DND-41 (cell line): ENCODE results near the gene RNF217.

Experiments used
- ATAC-seq: fragments of 200-7000 bp; cut with Tn5 transposase; 3 replicates; pipeline ENCODE4 v1.9.1; 2021; ENCODE audit warnings: low read depth; ENCODE audit not compliant: insufficient read depth
- DNase-seq: peaks from one replicate; pipeline ENCODE4 v3.0.0-alpha.2; 2020
- H2AFZ ChIP-seq: 2 replicates; pipeline ENCODE4 v1.6.0; 2012; ENCODE audit warnings: low read depth, low read length
- H3K27ac ChIP-seq: 2 replicates; pipeline ENCODE4 v1.5.1; 2012; ENCODE audit warnings: low read length, inconsistent platforms
- H3K27me3 ChIP-seq: fragments of 200-600 bp; sonication (generic); 2 replicates; pipeline ENCODE4 v1.6.0; 2012; ENCODE audit warnings: low read length, mild to moderate bottlenecking, inconsistent platforms; ENCODE audit not compliant: insufficient read depth, poor library complexity
- H3K36me3 ChIP-seq: 2 replicates; pipeline ENCODE4 v1.5.1; 2012; ENCODE audit warnings: low read length, inconsistent platforms; ENCODE audit not compliant: insufficient read depth
- H3K4me1 ChIP-seq: 2 replicates; pipeline ENCODE4 v1.5.1; 2012; ENCODE audit warnings: mild to moderate bottlenecking, low read length; ENCODE audit not compliant: insufficient read depth
- H3K4me2 ChIP-seq: 2 replicates; pipeline ENCODE4 v1.6.0; 2012; ENCODE audit warnings: mild to moderate bottlenecking, moderate library complexity, low read length, inconsistent platforms; ENCODE audit not compliant: insufficient read depth
- H3K4me3 ChIP-seq, 2 experiments: fragments of 200-600 bp in 1 of 2; shearing (Covaris generic) in 1 of 2; 2 replicates each; pipeline ENCODE4 v1.5.1; 2012 to 2016; ENCODE audit warnings: inconsistent platforms in 2 of 2, low read length in 2 of 2, mild to moderate bottlenecking in 2 of 2, low read depth in 1 of 2, moderate library complexity in 1 of 2
- H3K79me2 ChIP-seq: 2 replicates; pipeline ENCODE4 v1.6.0; 2012; ENCODE audit warnings: low read length, inconsistent platforms; ENCODE audit not compliant: insufficient read depth
- H3K9ac ChIP-seq: 2 replicates; pipeline ENCODE4 v1.6.0; 2012; ENCODE audit warnings: low read depth, mild to moderate bottlenecking, inconsistent platforms, low read length, moderate library complexity
- H3K9me3 ChIP-seq: 2 replicates; pipeline ENCODE4 v1.5.1; 2012; ENCODE audit warnings: low read length, moderate library complexity, mild to moderate bottlenecking, inconsistent platforms; ENCODE audit not compliant: insufficient read depth, severe bottlenecking
- H4K20me1 ChIP-seq: 2 replicates; pipeline ENCODE4 v1.6.0; 2012; ENCODE audit warnings: low read length; ENCODE audit not compliant: insufficient read depth
- EZH2 ChIP-seq: IDR thresholded peaks from 3 replicates; pipeline ENCODE4 v1.6.1; 2012; ENCODE audit warnings: borderline replicate concordance, low read depth, mild to moderate bottlenecking, moderate library complexity, low read length, inconsistent platforms; ENCODE audit not compliant: severe bottlenecking
- TF ChIP-seq, protein P1 (sequence below): IDR thresholded peaks from 2 replicates; pipeline ENCODE4 v1.5.1; 2012; ENCODE audit warnings: borderline replicate concordance, low read length, moderate library complexity, mild to moderate bottlenecking; ENCODE audit not compliant: poor library complexity, severe bottlenecking; ENCODE audit errors: extremely low read depth

The RNF217 gene

DNA sequence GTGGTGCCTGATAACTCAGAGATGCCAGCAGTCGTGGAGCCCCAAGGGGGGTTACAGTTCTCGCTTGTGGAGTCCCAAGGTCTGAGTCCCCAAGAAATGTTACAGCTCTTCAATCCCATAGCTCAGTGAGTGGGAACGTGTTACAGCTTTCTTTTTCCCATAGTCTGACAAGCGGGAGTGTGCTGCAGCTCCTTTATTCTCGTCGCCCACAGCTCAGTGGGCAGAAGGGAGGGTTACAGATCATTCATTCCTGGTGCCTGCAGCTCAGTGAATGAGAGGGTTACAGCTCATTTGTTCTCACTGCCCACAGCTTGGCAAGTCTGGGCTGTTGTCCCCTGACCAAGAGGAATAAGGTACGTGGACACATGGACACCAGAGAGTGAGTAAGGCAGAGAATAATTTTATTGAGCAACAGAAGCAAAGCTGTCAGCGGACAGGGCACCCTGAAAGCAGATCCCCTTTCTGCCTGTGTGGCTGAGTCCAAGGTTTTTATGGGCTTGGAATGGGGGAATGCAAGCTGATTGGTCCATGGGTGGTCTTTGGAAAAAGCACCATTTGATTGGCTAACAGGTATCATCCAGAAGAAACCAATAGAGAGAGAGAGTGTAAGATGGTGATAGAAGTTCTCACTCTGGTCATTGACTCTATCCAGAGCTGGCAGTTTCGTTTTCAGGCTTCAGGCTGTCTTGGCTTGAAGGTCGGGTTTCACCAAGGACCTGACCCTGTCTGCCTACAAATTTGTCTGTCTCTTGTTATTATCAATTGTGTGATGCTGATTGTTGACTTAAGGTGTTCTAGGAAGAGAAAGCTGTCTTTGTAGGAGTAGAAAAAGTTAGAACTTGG, 16.4 kb downstream of the RNF217 start:
- H3K9me3 ChIP-seq: peaks cover 10% of the 10 kb centered on the region
- H3K79me2 ChIP-seq: no peaks in the 10 kb centered on the region
- no peak overlapping the region for H3K27ac ChIP-seq

DNA sequence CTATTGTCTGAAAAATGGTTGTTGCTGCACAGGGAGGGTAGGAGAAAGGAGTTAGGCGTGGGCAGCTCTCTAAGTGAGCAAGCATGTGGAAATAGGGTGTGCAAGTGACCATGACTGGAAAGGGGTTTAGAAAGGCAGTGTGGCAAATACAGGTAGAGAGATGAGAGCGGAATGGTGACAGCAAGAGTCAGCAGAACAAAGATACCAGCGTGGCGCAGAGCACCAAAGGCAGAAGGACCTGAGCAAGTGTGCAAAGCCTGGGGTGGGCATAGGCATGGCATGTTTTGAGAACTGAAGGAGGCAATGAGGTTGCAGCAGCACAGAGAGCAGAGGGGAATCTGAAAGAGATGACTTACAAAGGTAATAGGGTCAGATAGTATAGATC, 17.0 kb downstream of the RNF217 start:
- Histone ChIP-seq H3K79me2 (no peaks in the 10 kb centered on the region), H3K9ac (no peak overlapping the region), H3K27ac (no peak overlapping the region), H3K4me2 (no peak overlapping the region), H4K20me1 (no peaks in the 10 kb centered on the region), H3K4me1 (no peaks in the 10 kb centered on the region), H3K4me3 (no peak overlapping the region), H3K9me3 (peaks cover 10% of the 10 kb centered on the region), H3K27me3 (no peaks in the 10 kb centered on the region), H2AFZ (no peak overlapping the region), H3K36me3 (no peaks in the 10 kb centered on the region)
- TF ChIP-seq, protein P1, sequence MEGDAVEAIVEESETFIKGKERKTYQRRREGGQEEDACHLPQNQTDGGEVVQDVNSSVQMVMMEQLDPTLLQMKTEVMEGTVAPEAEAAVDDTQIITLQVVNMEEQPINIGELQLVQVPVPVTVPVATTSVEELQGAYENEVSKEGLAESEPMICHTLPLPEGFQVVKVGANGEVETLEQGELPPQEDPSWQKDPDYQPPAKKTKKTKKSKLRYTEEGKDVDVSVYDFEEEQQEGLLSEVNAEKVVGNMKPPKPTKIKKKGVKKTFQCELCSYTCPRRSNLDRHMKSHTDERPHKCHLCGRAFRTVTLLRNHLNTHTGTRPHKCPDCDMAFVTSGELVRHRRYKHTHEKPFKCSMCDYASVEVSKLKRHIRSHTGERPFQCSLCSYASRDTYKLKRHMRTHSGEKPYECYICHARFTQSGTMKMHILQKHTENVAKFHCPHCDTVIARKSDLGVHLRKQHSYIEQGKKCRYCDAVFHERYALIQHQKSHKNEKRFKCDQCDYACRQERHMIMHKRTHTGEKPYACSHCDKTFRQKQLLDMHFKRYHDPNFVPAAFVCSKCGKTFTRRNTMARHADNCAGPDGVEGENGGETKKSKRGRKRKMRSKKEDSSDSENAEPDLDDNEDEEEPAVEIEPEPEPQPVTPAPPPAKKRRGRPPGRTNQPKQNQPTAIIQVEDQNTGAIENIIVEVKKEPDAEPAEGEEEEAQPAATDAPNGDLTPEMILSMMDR: no peak
- DNase-seq (no peak), ATAC-seq (no peak)

More for the DNA sequence above, 16.4 kb downstream of the RNF217 start:
- no peak overlapping the region for H2AFZ ChIP-seq
- no peaks in the 10 kb centered on the region for H3K4me1 ChIP-seq
- H3K4me3 ChIP-seq: no peak overlapping the region
- no peaks in the 10 kb centered on the region for H4K20me1 ChIP-seq
- no peak for ATAC-seq
- no peak overlapping the region for H3K4me2 ChIP-seq
- no peak overlapping the region for H3K9ac ChIP-seq
- no peaks in the 10 kb centered on the region for H3K27me3 ChIP-seq
- H3K36me3 ChIP-seq: no peaks in the 10 kb centered on the region
- TF ChIP-seq, protein P1: no peak
- TF ChIP-seq EZH2: no peak
- DNase-seq: no peak

GRCh38 chr6:124982669-124983068, 20.4 kb downstream of the RNF217 start:
- Histone ChIP-seq H4K20me1 (no peaks in the 10 kb centered on the region), H2AFZ (no peak overlapping the region), H3K9me3 (peaks cover 10% of the 10 kb centered on the region), H3K4me1 (no peaks in the 10 kb centered on the region), H3K9ac (no peak overlapping the region), H3K79me2 (no peaks in the 10 kb centered on the region), H3K27ac (no peak overlapping the region), H3K4me3 (no peak overlapping the region), H3K36me3 (no peaks in the 10 kb centered on the region), H3K27me3 (no peaks in the 10 kb centered on the region), H3K4me2 (no peak overlapping the region)
- TF ChIP-seq, protein P1: no peak
- no peak for TF ChIP-seq EZH2
- DNase-seq (no peak), ATAC-seq (no peak)
